Measurements from ENCODE around the gene STN1.

DNA sequence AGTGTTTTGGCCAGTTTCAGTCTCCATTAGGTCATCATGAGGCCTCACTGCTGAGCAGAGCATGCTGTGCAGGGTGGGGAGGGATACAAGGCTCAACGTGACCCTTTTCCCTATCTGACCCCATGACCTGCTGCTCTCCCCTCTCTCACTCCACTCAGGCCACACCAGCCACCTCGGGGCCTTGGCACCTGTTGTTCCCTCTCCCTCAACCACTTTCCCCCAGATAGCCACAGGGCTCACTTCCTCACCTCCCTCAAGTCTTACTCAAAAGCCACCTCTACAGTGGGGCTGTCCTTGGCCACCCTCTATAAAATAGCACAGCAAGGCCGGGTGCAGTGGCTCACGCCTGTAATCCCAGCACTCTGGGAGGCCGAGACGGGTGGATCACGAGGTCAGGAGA is 76.5 kb downstream of the STN1 start:
- TF ChIP-seq, protein P1, sequence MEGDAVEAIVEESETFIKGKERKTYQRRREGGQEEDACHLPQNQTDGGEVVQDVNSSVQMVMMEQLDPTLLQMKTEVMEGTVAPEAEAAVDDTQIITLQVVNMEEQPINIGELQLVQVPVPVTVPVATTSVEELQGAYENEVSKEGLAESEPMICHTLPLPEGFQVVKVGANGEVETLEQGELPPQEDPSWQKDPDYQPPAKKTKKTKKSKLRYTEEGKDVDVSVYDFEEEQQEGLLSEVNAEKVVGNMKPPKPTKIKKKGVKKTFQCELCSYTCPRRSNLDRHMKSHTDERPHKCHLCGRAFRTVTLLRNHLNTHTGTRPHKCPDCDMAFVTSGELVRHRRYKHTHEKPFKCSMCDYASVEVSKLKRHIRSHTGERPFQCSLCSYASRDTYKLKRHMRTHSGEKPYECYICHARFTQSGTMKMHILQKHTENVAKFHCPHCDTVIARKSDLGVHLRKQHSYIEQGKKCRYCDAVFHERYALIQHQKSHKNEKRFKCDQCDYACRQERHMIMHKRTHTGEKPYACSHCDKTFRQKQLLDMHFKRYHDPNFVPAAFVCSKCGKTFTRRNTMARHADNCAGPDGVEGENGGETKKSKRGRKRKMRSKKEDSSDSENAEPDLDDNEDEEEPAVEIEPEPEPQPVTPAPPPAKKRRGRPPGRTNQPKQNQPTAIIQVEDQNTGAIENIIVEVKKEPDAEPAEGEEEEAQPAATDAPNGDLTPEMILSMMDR (IDR thresholded peaks at IDR 0.05) = no peak
- no peak for TF ChIP-seq POLR2A (IDR thresholded peaks at IDR 0.05)

Data from Peyer's patch (tissue), 4 donors.